T-cell (primary cell): ENCODE results near the gene C5orf63. TPM values are rescaled to one million over a fixed set of nuclear protein-coding genes. Genes with fewer than 3 reads are reported as not detected.
"Not testable (repeated sequence)": the region's sequence is repeated elsewhere in the genome, so short reads cannot be mapped to it uniquely, and the experiment has no call there.

Experiments used
- ATAC-seq, 4 experiments: fragments of 200-7000 bp in 3 of 4; fragments of 150-1000 bp in 1 of 4; cut with Tn5 transposase; replicated peaks in 1 of 4; 1 replicate in 3 of 4; 2 replicates in 1 of 4; pipeline ENCODE4 v1.10.0; 2021; ENCODE audit warnings: moderate library complexity in 3 of 4, mild to moderate bottlenecking in 2 of 4, moderate number of reproducible peaks in 1 of 4
- CTCF ChIA-PET, 2 donors: fragments of 300-600 bp; sonication (Branson Sonifier 250); formaldehyde crosslinking; loops; one replicate each; lab custom pipeline; 2022; ENCODE audit warnings: antibody characterized with exemption in 2 of 2; lab: Charles Lee
- POLR2A ChIA-PET, 2 donors: fragments of 300-600 bp; sonication (Branson Sonifier 250); formaldehyde crosslinking; loops; one replicate each; lab custom pipeline; 2022; ENCODE audit warnings: antibody characterized with exemption in 2 of 2; lab: Charles Lee
- DNase-seq, 35 experiments: peaks; one replicate each; pipeline versions ENCODE4 v3.0.0 to v3.0.0-alpha.2; 2013 to 2023
- H3K27ac ChIP-seq: one replicate; pipeline ENCODE4 v1.5.1; 2013; ENCODE audit warnings: low read length
- H3K27me3 ChIP-seq, 2 experiments: replicated peaks in 1 of 2; 1 replicate in 1 of 2; 2 replicates in 1 of 2; pipeline versions ENCODE4 v1.6.1 to v1.7.0; 2013; ENCODE audit warnings: low read length in 1 of 2, mixed read lengths in 1 of 2; ENCODE audit not compliant: control insufficient read depth in 2 of 2, insufficient read depth in 2 of 2; ENCODE audit errors: extremely low read depth in 1 of 2
- H3K36me3 ChIP-seq, 2 donors: 1 replicate in 1 of 2; 2 replicates in 1 of 2; pipeline versions ENCODE4 v1.6.1 to v1.7.0; 2013; ENCODE audit warnings: low read length in 1 of 2; ENCODE audit not compliant: control insufficient read depth in 2 of 2, insufficient read depth in 1 of 2; ENCODE audit errors: extremely low read depth in 1 of 2
- H3K4me1 ChIP-seq, 2 experiments: 1 replicate in 1 of 2; 2 replicates in 1 of 2; pipeline versions ENCODE4 v1.6.1 to v1.7.0; 2013; ENCODE audit warnings: low read length in 2 of 2, mixed read lengths in 1 of 2; ENCODE audit not compliant: insufficient read depth in 2 of 2, control insufficient read depth in 1 of 2; ENCODE audit errors: extremely low read depth in 1 of 2
- H3K4me3 ChIP-seq, 2 donors: 1 replicate in 1 of 2; 2 replicates in 1 of 2; pipeline versions ENCODE4 v1.5.1 to v1.7.0; 2013; ENCODE audit warnings: mild to moderate bottlenecking in 2 of 2, low read length in 1 of 2, moderate library complexity in 1 of 2; ENCODE audit not compliant: control insufficient read depth in 1 of 2; ENCODE audit errors: extremely low read depth in 1 of 2
- H3K9me3 ChIP-seq: 2 replicates; pipeline ENCODE4 v1.7.0; 2013
- H3K27ac Mint-ChIP-seq, 2 donors: one replicate each; pipeline ENCODE4 v1.8.0; 2020 to 2021; ENCODE audit warnings: mild to moderate bottlenecking in 2 of 2, mixed read lengths in 2 of 2
- H3K27me3 Mint-ChIP-seq, 2 donors: one replicate each; pipeline ENCODE4 v1.8.0; 2021 to 2022; ENCODE audit warnings: mixed read lengths in 2 of 2
- H3K36me3 Mint-ChIP-seq: one replicate; pipeline ENCODE4 v1.8.0; 2021; ENCODE audit warnings: mixed read lengths
- H3K4me1 Mint-ChIP-seq, 3 donors: one replicate each; pipeline ENCODE4 v1.8.0; 2020 to 2022; ENCODE audit warnings: mixed read lengths in 3 of 3, mild to moderate bottlenecking in 1 of 3
- H3K4me3 Mint-ChIP-seq, 3 donors: one replicate each; pipeline ENCODE4 v1.8.0; 2020 to 2022; ENCODE audit warnings: mild to moderate bottlenecking in 3 of 3, mixed read lengths in 3 of 3, moderate library complexity in 3 of 3
- H3K9me3 Mint-ChIP-seq, 3 donors: one replicate each; pipeline ENCODE4 v1.8.0; 2020 to 2022; ENCODE audit warnings: mixed read lengths in 3 of 3
- WGBS: methylation state at CpG from one replicate; pipeline ENCODE4 v1.1.5; 2013; ENCODE audit warnings: missing lambda C conversion rate; ENCODE audit not compliant: insufficient coverage; 5-methylcytosine and 5-hydroxymethylcytosine counted together
- total RNA-seq, 35 experiments: library from RNA in 6 of 35; stranded (reverse) in 6 of 35; fragments of 120-200 nt in 1 of 35; gene quantifications; one replicate each; pipeline versions ENCODE4 v1.2.1 to v1.2.4 and lab custom pipeline; 2013 to 2026

Gene C5orf63
- total RNA-seq, 5 donors from 2014 or later (not counting 1 experiment from before 2014, with no cell fraction given) = 7.4 to 13.5 (median 11.5) TPM

DNA sequence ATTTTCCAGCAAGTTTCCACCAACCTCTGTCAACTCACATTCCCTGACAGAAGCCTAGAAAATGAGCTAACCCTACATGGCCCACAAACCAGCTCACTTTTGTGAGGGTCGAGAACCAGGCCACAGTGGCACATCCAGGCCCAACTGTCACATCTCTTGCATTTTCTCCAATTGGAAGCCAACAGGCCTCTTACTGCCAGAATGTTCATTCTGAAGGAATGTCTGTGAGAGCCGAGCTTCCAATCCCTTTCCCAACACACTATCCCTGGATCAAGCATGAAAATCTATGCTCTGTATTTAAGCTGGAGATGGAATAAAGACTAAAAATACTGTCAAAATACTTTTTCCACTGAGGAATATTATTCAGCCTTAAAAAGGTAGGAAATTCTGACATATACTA, 62.9 kb downstream of the C5orf63 start:
- POLR2A ChIA-PET = no interaction called here
- 80% methylated on average over 1 of the region's 2 CpGs for WGBS
- H3K27ac ChIP-seq = no peak overlapping the region
- no peak overlapping the region for H3K4me3 ChIP-seq
- H3K36me3 Mint-ChIP-seq = no peaks in the 10 kb centered on the region
- H3K9me3 ChIP-seq = no peaks in the 10 kb centered on the region
- H3K9me3 Mint-ChIP-seq = no peaks in the 10 kb centered on the region
- H3K36me3 ChIP-seq = no peaks in the 10 kb centered on the region
- H3K4me1 Mint-ChIP-seq = peaks cover 30 to 44% (median 40%) of the 10 kb centered on the region in 3 donors
- ATAC-seq (no peak), DNase-seq (no peak)
- H3K27me3 Mint-ChIP-seq = no peaks in the 10 kb centered on the region
- H3K27ac Mint-ChIP-seq = no peak overlapping the region
- no peak overlapping the region for H3K4me3 Mint-ChIP-seq
- CTCF ChIA-PET = interaction anchor here in 1 of 2 donors (0.8 kb wide), 1 partner anchor 668 kb away, joined by 3 read pairs; no protein-coding TSS in a partner anchor
- H3K27me3 ChIP-seq = no peaks in the 10 kb centered on the region
- peaks cover 0 to 9% of the 10 kb centered on the region in 2 experiments for H3K4me1 ChIP-seq

DNA sequence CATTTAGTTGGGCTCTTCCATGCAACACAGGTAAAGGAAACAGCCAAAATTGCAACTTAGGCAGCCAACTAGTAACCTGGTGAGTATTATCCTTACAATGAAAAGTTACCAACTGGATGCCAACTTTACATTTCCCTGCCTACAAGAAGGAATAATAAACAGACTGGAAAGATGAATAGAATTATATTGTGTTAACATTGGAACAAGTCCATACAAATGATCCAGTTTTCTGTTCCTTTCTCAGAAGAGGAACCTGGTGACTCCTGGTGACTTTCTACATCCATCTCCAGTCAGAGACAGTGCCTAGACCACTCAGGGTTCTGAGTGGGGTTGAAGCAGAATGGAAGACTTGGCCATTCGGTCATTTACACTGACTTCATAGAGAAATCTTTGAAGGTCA, 63.5 kb downstream of the C5orf63 start:
- H3K4me3 Mint-ChIP-seq = no peak overlapping the region
- CTCF ChIA-PET = no interaction called here
- DNase-seq = no peak
- Histone ChIP-seq H3K9me3 (no peaks in the 10 kb centered on the region), H3K27me3 (no peaks in the 10 kb centered on the region), H3K4me1 (peaks cover 0 to 9% of the 10 kb centered on the region in 2 experiments), H3K27ac (no peak overlapping the region), H3K36me3 (no peaks in the 10 kb centered on the region), H3K4me3 (no peak overlapping the region)
- no peak for ATAC-seq
- POLR2A ChIA-PET = no interaction called here
- no peak overlapping the region for H3K27ac Mint-ChIP-seq
- no CpG with 5 or more reads among the region's 1 CpG for WGBS
- peaks cover 30 to 38% (median 36%) of the 10 kb centered on the region in 3 donors for H3K4me1 Mint-ChIP-seq
- H3K36me3 Mint-ChIP-seq = no peaks in the 10 kb centered on the region
- no peaks in the 10 kb centered on the region for H3K27me3 Mint-ChIP-seq
- no peaks in the 10 kb centered on the region for H3K9me3 Mint-ChIP-seq

DNA sequence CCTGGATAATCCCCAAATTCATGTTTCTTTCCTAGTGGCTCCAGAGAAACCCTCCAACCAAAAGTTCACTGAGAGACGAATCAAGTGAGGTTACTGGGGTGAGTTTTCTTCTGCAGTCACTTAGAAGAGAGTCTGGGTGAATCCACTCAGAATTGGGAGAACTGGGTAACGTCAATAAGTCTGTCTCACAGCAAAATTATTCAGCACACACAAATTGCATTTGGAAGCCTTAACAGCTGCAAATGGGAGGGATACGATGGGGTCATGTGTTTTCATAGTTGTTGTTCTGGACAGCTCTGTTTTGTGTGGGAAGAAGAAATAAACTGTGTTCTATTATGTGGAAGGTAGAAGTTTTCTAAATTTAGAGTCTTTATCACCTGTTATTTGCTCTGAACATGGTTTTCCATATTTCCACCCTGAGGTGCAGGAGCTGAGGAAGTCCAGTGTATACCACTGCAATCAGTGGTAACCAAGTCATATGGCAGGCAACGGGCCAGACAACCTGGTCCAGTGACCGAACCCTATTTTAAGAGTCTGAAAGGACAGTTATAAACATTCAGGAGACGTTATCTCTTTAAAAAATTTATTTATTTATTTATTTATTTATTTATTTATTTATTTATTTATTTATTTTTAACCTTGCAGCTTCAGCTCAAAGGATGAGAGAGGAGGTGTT, 64.9 kb downstream of the C5orf63 start:
- H3K9me3 ChIP-seq = no peaks in the 10 kb centered on the region
- H3K27ac ChIP-seq = no peak overlapping the region
- ChIA-PET CTCF (no interaction called here), POLR2A (no interaction called here)
- ATAC-seq = no peak
- H3K9me3 Mint-ChIP-seq = no peaks in the 10 kb centered on the region
- no peaks in the 10 kb centered on the region for H3K27me3 Mint-ChIP-seq
- H3K27me3 ChIP-seq = no peaks in the 10 kb centered on the region
- H3K36me3 ChIP-seq = no peaks in the 10 kb centered on the region
- peaks cover 18 to 26% (median 25%) of the 10 kb centered on the region in 3 donors for H3K4me1 Mint-ChIP-seq
- no peak overlapping the region for H3K4me3 Mint-ChIP-seq
- H3K36me3 Mint-ChIP-seq = no peaks in the 10 kb centered on the region
- whole genome bisulfite sequencing = no CpG with 5 or more reads among the region's 6 CpGs
- no peak overlapping the region for H3K4me3 ChIP-seq
- DNase-seq = no peak
- H3K27ac Mint-ChIP-seq = no peak overlapping the region
- H3K4me1 ChIP-seq = peaks cover 0 to 9% of the 10 kb centered on the region in 2 experiments

DNA sequence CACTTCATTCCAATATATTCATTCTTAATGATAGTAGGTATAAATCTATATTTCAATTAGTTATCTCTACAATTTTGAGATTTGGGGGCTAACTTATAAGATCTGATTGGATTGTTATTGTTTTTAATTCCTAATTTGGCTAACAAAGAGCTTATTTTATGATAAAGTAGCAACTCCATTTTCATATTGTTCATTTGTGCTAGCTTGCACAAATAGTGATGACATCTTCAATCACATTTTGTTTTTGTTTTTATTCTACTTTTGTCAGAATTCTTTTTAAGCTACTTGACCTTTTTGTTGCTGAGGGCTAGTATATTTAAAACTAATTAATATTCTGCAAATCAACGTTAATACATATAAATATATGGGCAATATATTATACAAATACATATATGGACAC, 65.8 kb downstream of the C5orf63 start:
- POLR2A ChIA-PET = no interaction called here

DNA sequence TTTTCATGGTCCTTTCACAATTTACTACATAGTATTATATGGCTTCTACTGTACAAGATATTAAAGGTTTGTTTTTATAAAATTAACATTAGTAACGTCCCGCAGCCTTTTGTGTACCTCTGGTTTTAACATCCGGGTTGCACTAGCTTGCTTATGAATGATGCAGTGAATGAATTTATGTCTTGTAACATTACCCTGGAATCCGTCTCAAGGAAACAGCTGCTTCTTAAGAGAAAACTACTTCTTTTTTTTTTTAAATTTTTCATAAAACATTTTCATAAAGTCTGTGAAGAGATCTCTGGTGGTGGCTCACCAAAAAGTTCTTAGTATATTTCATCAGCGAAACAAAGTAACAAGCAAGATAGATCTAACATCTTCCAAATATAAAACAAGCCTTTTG, 66.6 kb downstream of the C5orf63 start:
- Mint-ChIP-seq H3K27ac (no peak overlapping the region), H3K4me3 (no peak overlapping the region), H3K36me3 (peaks cover 2% of the 10 kb centered on the region), H3K4me1 (peaks cover 8 to 14% (median 9%) of the 10 kb centered on the region in 3 donors), H3K27me3 (no peaks in the 10 kb centered on the region), H3K9me3 (peaks cover 0 to under 1% (median 0%) of the 10 kb centered on the region in 3 donors)
- H3K27me3 ChIP-seq = no peaks in the 10 kb centered on the region
- POLR2A ChIA-PET = interaction anchor here in 1 of 2 donors (0.6 kb wide), 1 partner anchor 42 kb away, joined by 3 read pairs; no protein-coding TSS in a partner anchor
- H3K27ac ChIP-seq = no peak overlapping the region
- DNase-seq (no peak), ATAC-seq (peak in 1 of 4 experiments; percentile 31)
- H3K36me3 ChIP-seq = no peaks in the 10 kb centered on the region
- CTCF ChIA-PET = interaction anchor here in 1 of 2 donors (0.6 kb wide), 1 partner anchor 43 kb away, joined by 3 read pairs; no protein-coding TSS in a partner anchor
- no peak overlapping the region for H3K4me3 ChIP-seq
- no peaks in the 10 kb centered on the region for H3K9me3 ChIP-seq
- WGBS = no CpG with 5 or more reads among the region's 5 CpGs
- H3K4me1 ChIP-seq = peaks cover 0 to 3% of the 10 kb centered on the region in 2 experiments

More for the DNA sequence above, 65.8 kb downstream of the C5orf63 start:
- Mint-ChIP-seq H3K4me1 (peaks cover 13 to 22% (median 17%) of the 10 kb centered on the region in 3 donors), H3K4me3 (no peak overlapping the region), H3K27ac (no peak overlapping the region), H3K9me3 (no peaks in the 10 kb centered on the region), H3K36me3 (no peaks in the 10 kb centered on the region), H3K27me3 (no peaks in the 10 kb centered on the region)
- H3K4me3 ChIP-seq = no peak overlapping the region
- no peaks in the 10 kb centered on the region for H3K27me3 ChIP-seq
- H3K27ac ChIP-seq = no peak overlapping the region
- no peaks in the 10 kb centered on the region for H3K36me3 ChIP-seq
- H3K4me1 ChIP-seq = peaks cover 0 to 8% of the 10 kb centered on the region in 2 experiments
- WGBS = no CpG with 5 or more reads among the region's 1 CpG
- CTCF ChIA-PET = interaction anchor here in 1 of 2 donors (0.6 kb wide), 1 partner anchor 527 kb away, joined by 3 read pairs; no protein-coding TSS in a partner anchor
- DNase-seq (no peak), ATAC-seq (no peak)
- no peaks in the 10 kb centered on the region for H3K9me3 ChIP-seq

DNA sequence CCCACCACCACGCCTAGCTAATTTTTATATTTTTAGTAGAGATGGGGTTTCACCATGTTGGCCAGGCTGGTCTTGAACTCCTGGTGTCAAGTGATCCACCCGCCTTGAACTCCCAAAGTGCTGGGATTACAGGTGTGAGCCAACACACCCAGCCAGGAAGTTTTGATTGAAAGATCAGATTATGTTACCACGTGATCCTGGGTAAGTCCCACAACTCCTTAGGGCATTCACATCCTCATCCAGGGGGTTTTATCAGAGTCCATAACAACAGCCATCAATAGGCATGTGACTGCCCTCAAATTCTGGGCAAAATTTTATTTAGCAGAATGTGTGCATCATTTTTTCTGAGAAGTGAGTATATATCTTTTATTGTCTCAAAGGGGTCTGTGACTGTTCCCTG, 68.0 kb downstream of the C5orf63 start:
- H3K27me3 Mint-ChIP-seq, H3K36me3 ChIP-seq, H3K27ac ChIP-seq, H3K9me3 ChIP-seq, CTCF ChIA-PET, H3K4me1 ChIP-seq, H3K36me3 Mint-ChIP-seq, H3K4me3 Mint-ChIP-seq, H3K27me3 ChIP-seq, DNase-seq, H3K27ac Mint-ChIP-seq, H3K9me3 Mint-ChIP-seq, ATAC-seq, H3K4me3 ChIP-seq, POLR2A ChIA-PET: not testable (repeated sequence)
- WGBS = 100% methylated on average over 1 of the region's 3 CpGs
- peaks cover 4 to 10% (median 4%) of the 10 kb centered on the region in 3 donors for H3K4me1 Mint-ChIP-seq
